Pancreas (tissue), 10 donors: Measurements from ENCODE around the gene SCD. TPM values are rescaled to one million over a fixed set of nuclear protein-coding genes. Genes with fewer than 3 reads are reported as not detected.

Source experiments
- ATAC-seq, 4 donors: fragments of 200-7000 bp; cut with Tn5 transposase; one replicate each; pipeline versions ENCODE4 v1.8.0 to v1.9.1; 2020; ENCODE audit warnings: mild to moderate bottlenecking in 4 of 4, moderate library complexity in 4 of 4
- DNase-seq, 6 donors: peaks; one replicate each; pipeline ENCODE4 v3.0.0-alpha.2; 2020
- FAIRE-seq: peaks from 2 replicates; lab custom pipeline; 2012; peaks lifted over from hg19 to GRCh38; lab: Jason Lieb, UNC
- H3K27ac ChIP-seq, 4 donors: fragments of 200-600 bp; sonication (generic); 1 replicate in 3 of 4; 2 replicates in 1 of 4; pipeline versions ENCODE4 v1.5.0 to v1.8.0; 2020
- H3K27me3 ChIP-seq, 4 donors: fragments of 200-600 bp; one replicate each; pipeline ENCODE4 v1.8.0; 2021
- H3K36me3 ChIP-seq, 3 donors: fragments of 200-600 bp; sonication (generic) in 1 of 3; one replicate each; pipeline versions ENCODE4 v1.5.0 to v1.8.0; 2020 to 2021
- H3K4me1 ChIP-seq, 3 donors: fragments of 200-600 bp; one replicate each; pipeline ENCODE4 v1.8.0; 2021
- H3K4me3 ChIP-seq, 4 donors: fragments of 200-600 bp; sonication (generic) in 2 of 4; one replicate each; pipeline versions ENCODE4 v1.5.0 to v1.8.0; 2020 to 2021
- H3K9me3 ChIP-seq, 4 donors: fragments of 200-600 bp; one replicate each; pipeline ENCODE4 v1.8.0; 2021
- WGBS, 2 donors: extraction: QIAGEN DNeasy Blood & Tissue Kit; methylation state at CpG; one replicate each; pipeline ENCODE4 v1.1.7; 2013; 5-methylcytosine and 5-hydroxymethylcytosine counted together
- intact Hi-C, 3 donors: fragments of 100-400 bp; cut with DNase I; formaldehyde crosslinking; loops; one replicate each; pipeline versions ENCODE4 v1.11.1 to v1.14.2; 2022
- polyA plus RNA-seq, 2 donors: library from polyadenylated mRNA; stranded (reverse); fragments of 200-250 nt; gene quantifications; one replicate each; pipeline ENCODE4 v1.2.3, GENCODE V29; 2013
- total RNA-seq, 6 donors: library from RNA; stranded (reverse); fragmentation: NEBNext Ultra II Directional in 4 of 6; extraction: Animal tissue kit (Norgen Biotek cat#: 25700) in 4 of 6; gene quantifications; one replicate each; pipeline versions ENCODE4 v1.2.1 to v1.2.4, GENCODE V29; 2021 to 2023
- TF ChIP-seq, protein P1 (sequence below), 4 donors: fragments of 200-600 bp; sonication (generic) in 3 of 4; IDR thresholded peaks; one replicate each; pipeline versions ENCODE4 v1.5.0 to v1.8.0; 2021; ENCODE audit warnings: antibody characterized with exemption in 4 of 4
- donor health status: healthy with polysubstance abuse.
- donor health status: DM: no; HTN: no; CAD: no; lungs with moderate emphysema.
- donor health status: DM: no; HTN: no; CAD: no.
- donor health status: control.
- donor health status: control.
- donor health status: Bipolar disorder and iron deficiency.
- donor health status: DM: yes; HTN: yes; CAD: no.
- donor health status: DM: no; HTN: no; CAD: no.
- donor health status: DM: no; HTN: no; CAD: no.
- donor health status: DM: yes; HTN: yes; CAD: no.

SCD gene
- total and polyA plus RNA-seq, 8 donors: 1.9 to 87.6 (median 12.1) TPM

- intact Hi-C loops: no loop called here
- Histone ChIP-seq H3K27ac (no peak overlapping the region), H3K36me3 (no peaks in the 10 kb centered on the region), H3K9me3 (no peaks in the 10 kb centered on the region), H3K4me3 (no peak overlapping the region), H3K27me3 (no peaks in the 10 kb centered on the region), H3K4me1 (no peaks in the 10 kb centered on the region)
- no peak for DNase-seq
- TF ChIP-seq, protein P1, sequence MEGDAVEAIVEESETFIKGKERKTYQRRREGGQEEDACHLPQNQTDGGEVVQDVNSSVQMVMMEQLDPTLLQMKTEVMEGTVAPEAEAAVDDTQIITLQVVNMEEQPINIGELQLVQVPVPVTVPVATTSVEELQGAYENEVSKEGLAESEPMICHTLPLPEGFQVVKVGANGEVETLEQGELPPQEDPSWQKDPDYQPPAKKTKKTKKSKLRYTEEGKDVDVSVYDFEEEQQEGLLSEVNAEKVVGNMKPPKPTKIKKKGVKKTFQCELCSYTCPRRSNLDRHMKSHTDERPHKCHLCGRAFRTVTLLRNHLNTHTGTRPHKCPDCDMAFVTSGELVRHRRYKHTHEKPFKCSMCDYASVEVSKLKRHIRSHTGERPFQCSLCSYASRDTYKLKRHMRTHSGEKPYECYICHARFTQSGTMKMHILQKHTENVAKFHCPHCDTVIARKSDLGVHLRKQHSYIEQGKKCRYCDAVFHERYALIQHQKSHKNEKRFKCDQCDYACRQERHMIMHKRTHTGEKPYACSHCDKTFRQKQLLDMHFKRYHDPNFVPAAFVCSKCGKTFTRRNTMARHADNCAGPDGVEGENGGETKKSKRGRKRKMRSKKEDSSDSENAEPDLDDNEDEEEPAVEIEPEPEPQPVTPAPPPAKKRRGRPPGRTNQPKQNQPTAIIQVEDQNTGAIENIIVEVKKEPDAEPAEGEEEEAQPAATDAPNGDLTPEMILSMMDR (IDR thresholded peaks at IDR 0.05): no peak
- 88 to 89% methylated on average over 5 of the region's 5 CpGs for WGBS, 2 donors
- no peak for FAIRE-seq
- no peak for ATAC-seq
Measured at GRCh38 chr10:100350914-100351485, 4.0 kb downstream of the SCD start.

DNA sequence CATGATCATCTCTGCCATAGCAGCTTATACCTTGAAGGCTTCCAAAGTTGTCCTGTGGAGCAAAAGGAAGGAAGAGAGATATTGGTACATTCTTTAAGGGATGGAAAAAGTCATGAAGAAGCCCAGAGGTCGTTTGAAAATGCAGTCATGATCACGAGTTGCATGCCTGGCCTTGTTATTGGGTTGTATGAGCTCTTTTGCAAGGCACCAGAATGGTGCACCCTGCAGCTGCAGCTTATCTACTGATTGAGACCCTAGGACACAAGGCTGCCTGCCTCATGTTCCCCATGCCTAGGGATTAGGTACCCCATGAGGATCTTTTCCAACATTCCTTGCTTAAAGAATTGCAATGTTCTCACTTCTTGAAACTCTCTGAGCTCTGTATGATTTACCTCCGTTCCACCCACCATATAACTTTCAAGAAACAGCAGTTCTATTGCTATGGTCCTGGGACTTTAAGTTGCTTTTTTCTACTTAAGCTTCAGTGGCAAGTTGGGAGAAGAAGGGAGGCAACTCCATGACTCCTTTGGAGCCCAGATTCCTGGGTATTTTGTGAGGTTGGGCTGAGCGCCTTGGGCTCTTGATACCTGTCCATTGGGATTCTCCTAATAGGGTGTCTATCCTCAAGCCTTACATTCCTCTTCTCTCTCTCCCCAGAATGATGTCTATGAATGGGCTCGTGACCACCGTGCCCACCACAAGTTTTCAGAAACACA is 6.9 kb downstream of the SCD start:
- no peak for FAIRE-seq
- H3K9me3 ChIP-seq: no peaks in the 10 kb centered on the region
- H3K36me3 ChIP-seq: no peaks in the 10 kb centered on the region
- WGBS, 2 donors: 86 to 89% methylated on average over 6 of the region's 6 CpGs
- intact Hi-C loops: no loop called here
- no peak for ATAC-seq
- no peak overlapping the region for H3K4me3 ChIP-seq
- no peak for DNase-seq
- H3K4me1 ChIP-seq: peaks cover 3% of the 10 kb centered on the region in 3 donors
- TF ChIP-seq, protein P1 (IDR thresholded peaks at IDR 0.05): no peak
- H3K27ac ChIP-seq: no peak overlapping the region
- H3K27me3 ChIP-seq: no peaks in the 10 kb centered on the region

DNA sequence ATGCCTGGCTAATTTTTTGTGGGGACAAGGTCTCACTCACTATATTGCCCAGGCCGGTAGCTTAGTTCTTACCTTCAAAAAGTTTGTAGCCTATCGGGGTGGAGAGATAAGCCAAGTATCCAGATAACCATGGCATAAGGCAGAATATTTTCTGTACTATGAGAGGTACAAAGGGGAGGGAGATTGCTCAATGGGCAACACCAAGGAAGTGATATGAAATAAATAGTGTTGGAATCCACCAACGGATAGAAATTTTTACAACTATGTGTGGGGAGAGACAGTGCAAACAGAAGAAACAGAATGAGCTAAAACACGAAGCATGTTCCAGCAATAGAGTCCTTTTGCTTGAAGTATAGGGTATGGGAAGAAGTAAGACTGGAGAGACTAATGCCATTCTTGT is 8.1 kb downstream of the SCD start:
- intact Hi-C loops: no loop called here
- Histone ChIP-seq H3K4me3 (no peak overlapping the region), H3K27me3 (no peaks in the 10 kb centered on the region), H3K9me3 (no peaks in the 10 kb centered on the region), H3K36me3 (no peaks in the 10 kb centered on the region), H3K4me1 (peaks cover 10 to 15% (median 14%) of the 10 kb centered on the region in 3 donors), H3K27ac (no peak overlapping the region)
- ATAC-seq (no peak), DNase-seq (no peak), FAIRE-seq (no peak)
- 90 to 92% methylated on average over 4 of the region's 4 CpGs for WGBS, 2 donors
- TF ChIP-seq, protein P1 (IDR thresholded peaks at IDR 0.05): no peak

- TF ChIP-seq, protein P1 (IDR thresholded peaks at IDR 0.05): no peak
- Histone ChIP-seq H3K4me1 (peaks cover 10 to 16% (median 15%) of the 10 kb centered on the region in 3 donors), H3K27me3 (no peaks in the 10 kb centered on the region), H3K4me3 (no peak overlapping the region), H3K36me3 (no peaks in the 10 kb centered on the region), H3K27ac (no peak overlapping the region), H3K9me3 (no peaks in the 10 kb centered on the region)
- DNase-seq (no peak), ATAC-seq (no peak), FAIRE-seq (no peak)
- WGBS, 2 donors: 93 to 96% methylated on average over 14 of the region's 14 CpGs
- intact Hi-C loops: no loop called here
Measured at GRCh38 chr10:100356067-100357017, 9.3 kb downstream of the SCD start.
